Measurements from ENCODE around the gene ARMCX1. TPM values are rescaled to one million over a fixed set of nuclear protein-coding genes. Genes with fewer than 3 reads are reported as not detected.

Gene ARMCX1
- total and polyA plus RNA-seq, 2 experiments from 2014 or later: 26.9 to 28.0 TPM

GRCh38 chrX:101552714-101553113 lies 2.4 kb downstream of the ARMCX1 start:
- no peak for TF ChIP-seq EZH2phosphoT487 (IDR thresholded peaks at IDR 0.05; ENCODE audit: unreplicated experiment)
- no peak for TF ChIP-seq ZNF331 (CRISPR knock-in tag; IDR thresholded peaks at IDR 0.05; ENCODE audit: low read depth)
- no peak for TF ChIP-seq STAT1 (IDR thresholded peaks at IDR 0.05; ENCODE audit: unreplicated experiment)
- TF ChIP-seq ZNF114 (CRISPR knock-in tag; IDR thresholded peaks at IDR 0.05): no peak
- no peak for TF ChIP-seq POLR2AphosphoS5 (IDR thresholded peaks at IDR 0.05; ENCODE audit: low read depth)
- TF ChIP-seq CTCF (conservative IDR thresholded peaks at IDR 0.05; ENCODE audit: low read depth in 2 of 2): no peak
- TF ChIP-seq ZNF462 (CRISPR knock-in tag; IDR thresholded peaks at IDR 0.05): no peak
- TF ChIP-seq REST (IDR thresholded peaks at IDR 0.05; ENCODE audit: unreplicated experiment): no peak
- TF ChIP-seq NANOG (IDR thresholded peaks at IDR 0.05; ENCODE audit: borderline replicate concordance): no peak
- TF ChIP-seq CREB1 (CRISPR knock-in tag; IDR thresholded peaks at IDR 0.05; ENCODE audit: low read depth): no peak
- no peak for TF ChIP-seq ETS1 (IDR thresholded peaks at IDR 0.05)
- TF ChIP-seq JUNB (IDR thresholded peaks at IDR 0.05; ENCODE audit: unreplicated experiment): no peak
- no peak for TF ChIP-seq EZH2 (IDR thresholded peaks at IDR 0.05; ENCODE audit: low read depth, unreplicated experiment)
- no peaks in the 10 kb centered on the region for H4K20me1 ChIP-seq (replicated peaks; ENCODE audit: insufficient read depth)

More at GRCh38 chrX:101552714-101553113, 2.4 kb downstream of the ARMCX1 start:
- H3K4me1 Mint-ChIP-seq: peaks cover 14% of the 10 kb centered on the region; the same call in 2 of the 3 replicates
- Histone ChIP-seq H2AFZ (no peak overlapping the region), H3K36me3 (ENCODE audit: insufficient read depth) (no peaks in the 10 kb centered on the region), H3K79me2 (replicated peaks; ENCODE audit: insufficient read depth) (no peaks in the 10 kb centered on the region), H3K4me2 (no peak overlapping the region), H3K4me1 (ENCODE audit: insufficient read depth) (no peaks in the 10 kb centered on the region; the same call in 1 of the 2 replicates), H3K9me2 (ENCODE audit: insufficient read depth) (no peaks in the 10 kb centered on the region), H3K4me3 (no peak overlapping the region), H3K27me3 (ENCODE audit: insufficient read depth) (no peaks in the 10 kb centered on the region), H3K27ac (ENCODE audit: low read depth) (no peak overlapping the region), H3F3A (replicated peaks; ENCODE audit: low read depth) (no peaks in the 10 kb centered on the region)
- no peak overlapping the region for H3K27ac Mint-ChIP-seq
- H3K9me3 Mint-ChIP-seq: no peaks in the 10 kb centered on the region
- DNase-seq (ENCODE audit: low spot score) (no peak), ATAC-seq (no peak)
- peaks cover 5% of the 10 kb centered on the region for H3K27me3 Mint-ChIP-seq (ENCODE audit: insufficient read depth, low read depth, poor library complexity)
- H3K36me3 Mint-ChIP-seq (ENCODE audit: low read depth): peaks cover 8% of the 10 kb centered on the region; the same call in 1 of the 3 replicates
- H3K4me3 Mint-ChIP-seq: no peak overlapping the region

Measured in GM23338 (cell line).